Stomach (tissue), 9 donors: Measurements from ENCODE around the gene GARS1. TPM values are rescaled to one million over a fixed set of nuclear protein-coding genes. Genes with fewer than 3 reads are reported as not detected.

Source experiments
- DNase-seq, 2 donors: peaks; one replicate each; pipeline versions ENCODE4 v3.0.0 to v3.0.0-alpha.2; 2013 to 2019
- H3K27ac ChIP-seq, 5 donors: fragments of 200-600 bp in 4 of 5; sonication (generic) in 4 of 5; one replicate each; pipeline ENCODE4 v1.5.1; 2013 to 2019; ENCODE audit warnings: mild to moderate bottlenecking in 1 of 5, moderate library complexity in 1 of 5
- H3K27me3 ChIP-seq, 3 donors: fragments of 200-600 bp; sonication (generic); one replicate each; pipeline ENCODE4 v1.5.1; 2017 to 2019; ENCODE audit warnings: mixed run types in 1 of 3
- H3K36me3 ChIP-seq, 4 donors: fragments of 200-600 bp; sonication (generic); 1 replicate in 3 of 4; 2 replicates in 1 of 4; pipeline ENCODE4 v1.5.1; 2016 to 2019
- H3K4me1 ChIP-seq, 4 donors: fragments of 200-600 bp; sonication (generic); one replicate each; pipeline ENCODE4 v1.5.1; 2016 to 2019
- H3K4me3 ChIP-seq, 4 donors: fragments of 200-600 bp; sonication (generic) in 3 of 4; one replicate each; pipeline ENCODE4 v1.5.1; 2016 to 2019; ENCODE audit warnings: mild to moderate bottlenecking in 1 of 4
- H3K9me3 ChIP-seq, 4 donors: fragments of 200-600 bp; sonication (generic); one replicate each; pipeline ENCODE4 v1.5.1; 2016 to 2019
- EP300 ChIP-seq: sonication (generic); formaldehyde crosslinking; IDR thresholded peaks from one replicate; pipeline ENCODE4 v1.6.1; 2017; ENCODE audit warnings: antibody characterized with exemption
- POLR2A ChIP-seq, 4 donors: fragments of 450-650 bp; IDR thresholded peaks; one replicate each; pipeline ENCODE4 v1.6.1; 2016; ENCODE audit warnings: antibody characterized with exemption in 4 of 4, control low read depth in 2 of 4, mild to moderate bottlenecking in 1 of 4, moderate library complexity in 1 of 4
- POLR2AphosphoS5 ChIP-seq, 3 donors: sonication (generic); formaldehyde crosslinking; IDR thresholded peaks; one replicate each; pipeline ENCODE4 v1.6.1; 2016; ENCODE audit warnings: antibody characterized with exemption in 3 of 3
- WGBS, 5 donors: extraction: QIAGEN DNeasy Blood & Tissue Kit in 3 of 5; methylation state at CpG; one replicate each; pipeline versions ENCODE4 v1.1.5 to v1.1.7; 2013 to 2018; 5-methylcytosine and 5-hydroxymethylcytosine counted together
- intact Hi-C: fragments of 100-400 bp; cut with DNase I; formaldehyde crosslinking; loops from one replicate; pipeline ENCODE4 v1.15.1; 2023; ENCODE audit warnings: low total_unique reads
- polyA plus RNA-seq, 3 donors: library from polyadenylated mRNA; stranded (reverse); fragments of 200-250 nt; gene quantifications; one replicate each; pipeline ENCODE4 v1.2.3, GENCODE V29; 2013
- total RNA-seq, 5 donors: library from RNA; depleted of rRNA; stranded (reverse); fragments of >200 nt; gene quantifications; one replicate each; pipeline versions ENCODE4 v1.1.0 to v1.2.3, GENCODE V29; 2014 to 2016
- TF ChIP-seq, protein P1 (sequence below), 7 experiments: fragments of 450-650 bp in 4 of 7; fragments of 200-600 bp in 3 of 7; sonication (generic) in 3 of 7; IDR thresholded peaks; one replicate each; pipeline ENCODE4 v1.5.1; 2016 to 2019; ENCODE audit warnings: antibody characterized with exemption in 7 of 7, control low read depth in 2 of 7, mild to moderate bottlenecking in 1 of 7
- donor health status: healthy with polysubstance abuse.
- donor health status: Bipolar disorder and iron deficiency.
- donor health status: healthy.

Gene GARS1
- total and polyA plus RNA-seq, 8 donors: 37.5 to 124 (median 74.8) TPM

DNA sequence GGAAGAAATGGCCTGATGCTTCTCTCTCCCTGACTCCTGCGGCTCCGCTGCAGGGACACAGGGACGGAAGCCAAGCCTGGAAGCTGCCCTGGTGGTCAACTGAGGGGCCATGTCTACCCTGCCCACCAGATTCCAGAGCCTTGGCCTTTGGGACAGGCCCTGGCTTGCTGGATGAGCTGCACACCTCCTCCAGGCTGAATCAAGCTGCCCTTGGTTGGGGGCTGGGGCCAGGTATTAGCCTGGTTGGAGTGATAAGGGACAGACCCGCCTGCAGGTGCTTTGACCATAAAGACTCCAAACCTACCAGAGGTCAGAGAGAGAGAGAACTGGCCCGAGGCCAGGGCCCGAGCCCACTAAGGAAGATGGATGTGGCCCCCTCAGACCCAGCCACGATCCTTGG lies 57.5 kb downstream of the GARS1 start:
- intact Hi-C loops: no loop called here
- 63 to 91% (median 85%) methylated on average over 6 to 7 of the region's 7 CpGs for WGBS, 5 donors

DNA sequence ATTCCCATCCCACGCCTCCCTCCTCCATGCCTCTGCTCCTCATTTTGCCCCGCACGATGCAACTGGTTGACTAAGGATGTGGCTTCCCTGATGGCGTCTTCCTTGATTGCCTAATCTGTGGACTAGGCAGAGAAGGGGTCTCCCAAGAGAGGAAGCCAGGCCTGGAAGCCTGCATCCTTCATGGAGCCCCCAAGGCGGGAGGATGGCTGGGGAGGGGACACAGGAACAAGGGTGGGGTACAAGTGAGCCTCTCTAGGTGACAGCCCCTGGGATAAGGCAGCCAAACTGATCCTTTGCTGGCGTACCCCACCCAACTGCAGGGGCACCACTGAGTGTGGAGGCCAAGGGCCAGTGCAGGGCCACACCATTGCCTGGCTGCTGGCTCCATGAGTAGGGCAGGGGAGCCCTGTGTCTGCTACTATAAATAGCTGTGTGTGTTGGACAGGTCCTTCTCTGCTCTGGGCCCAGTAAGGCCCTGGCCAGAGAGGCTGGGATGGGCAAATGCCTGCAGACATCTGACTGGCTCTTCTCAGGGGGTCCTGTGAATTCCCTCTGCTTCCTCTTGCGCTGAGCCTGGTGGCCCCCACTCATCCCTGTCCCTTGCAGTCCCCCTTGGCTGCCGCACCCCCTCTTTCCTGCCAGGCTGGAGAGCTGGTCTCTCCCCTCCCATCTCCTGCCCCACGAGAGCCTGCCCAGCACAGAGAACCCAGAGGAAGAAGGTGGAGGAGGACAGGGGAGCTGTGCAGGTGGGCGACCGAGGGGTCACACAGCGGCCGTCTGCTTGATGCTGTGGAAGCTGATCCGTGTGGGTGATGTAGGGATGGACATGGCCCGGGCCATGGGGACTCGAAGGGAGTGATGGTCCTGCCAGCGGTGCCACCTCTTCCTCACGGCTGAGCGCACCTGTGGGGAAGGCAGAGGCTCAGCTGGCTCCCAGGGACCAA lies 58.3 kb downstream of the GARS1 start:
- no peak overlapping the region for H3K27ac ChIP-seq
- intact Hi-C loops: no loop called here
- TF ChIP-seq POLR2A (IDR thresholded peaks at IDR 0.05) (no peak), POLR2AphosphoS5 (IDR thresholded peaks at IDR 0.05) (no peak), EP300 (no peak)
- TF ChIP-seq, protein P1, sequence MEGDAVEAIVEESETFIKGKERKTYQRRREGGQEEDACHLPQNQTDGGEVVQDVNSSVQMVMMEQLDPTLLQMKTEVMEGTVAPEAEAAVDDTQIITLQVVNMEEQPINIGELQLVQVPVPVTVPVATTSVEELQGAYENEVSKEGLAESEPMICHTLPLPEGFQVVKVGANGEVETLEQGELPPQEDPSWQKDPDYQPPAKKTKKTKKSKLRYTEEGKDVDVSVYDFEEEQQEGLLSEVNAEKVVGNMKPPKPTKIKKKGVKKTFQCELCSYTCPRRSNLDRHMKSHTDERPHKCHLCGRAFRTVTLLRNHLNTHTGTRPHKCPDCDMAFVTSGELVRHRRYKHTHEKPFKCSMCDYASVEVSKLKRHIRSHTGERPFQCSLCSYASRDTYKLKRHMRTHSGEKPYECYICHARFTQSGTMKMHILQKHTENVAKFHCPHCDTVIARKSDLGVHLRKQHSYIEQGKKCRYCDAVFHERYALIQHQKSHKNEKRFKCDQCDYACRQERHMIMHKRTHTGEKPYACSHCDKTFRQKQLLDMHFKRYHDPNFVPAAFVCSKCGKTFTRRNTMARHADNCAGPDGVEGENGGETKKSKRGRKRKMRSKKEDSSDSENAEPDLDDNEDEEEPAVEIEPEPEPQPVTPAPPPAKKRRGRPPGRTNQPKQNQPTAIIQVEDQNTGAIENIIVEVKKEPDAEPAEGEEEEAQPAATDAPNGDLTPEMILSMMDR (IDR thresholded peaks at IDR 0.05): no peak
- no peaks in the 10 kb centered on the region for H3K27me3 ChIP-seq
- no peak for DNase-seq
- H3K36me3 ChIP-seq: no peaks in the 10 kb centered on the region
- H3K4me1 ChIP-seq: no peaks in the 10 kb centered on the region
- H3K9me3 ChIP-seq: no peaks in the 10 kb centered on the region
- H3K4me3 ChIP-seq: no peak overlapping the region
- 88 to 94% (median 93%) methylated on average over 17 to 19 of the region's 19 CpGs for WGBS, 5 donors

More for the DNA sequence above, 57.5 kb downstream of the GARS1 start:
- Histone ChIP-seq H3K4me1 (no peaks in the 10 kb centered on the region), H3K36me3 (no peaks in the 10 kb centered on the region), H3K4me3 (no peak overlapping the region), H3K27ac (no peak overlapping the region), H3K9me3 (no peaks in the 10 kb centered on the region), H3K27me3 (no peaks in the 10 kb centered on the region)
- DNase-seq: no peak
- TF ChIP-seq, protein P1 (IDR thresholded peaks at IDR 0.05): no peak
- no peak for TF ChIP-seq EP300
- no peak for TF ChIP-seq POLR2A (IDR thresholded peaks at IDR 0.05)
- TF ChIP-seq POLR2AphosphoS5 (IDR thresholded peaks at IDR 0.05): no peak

DNA sequence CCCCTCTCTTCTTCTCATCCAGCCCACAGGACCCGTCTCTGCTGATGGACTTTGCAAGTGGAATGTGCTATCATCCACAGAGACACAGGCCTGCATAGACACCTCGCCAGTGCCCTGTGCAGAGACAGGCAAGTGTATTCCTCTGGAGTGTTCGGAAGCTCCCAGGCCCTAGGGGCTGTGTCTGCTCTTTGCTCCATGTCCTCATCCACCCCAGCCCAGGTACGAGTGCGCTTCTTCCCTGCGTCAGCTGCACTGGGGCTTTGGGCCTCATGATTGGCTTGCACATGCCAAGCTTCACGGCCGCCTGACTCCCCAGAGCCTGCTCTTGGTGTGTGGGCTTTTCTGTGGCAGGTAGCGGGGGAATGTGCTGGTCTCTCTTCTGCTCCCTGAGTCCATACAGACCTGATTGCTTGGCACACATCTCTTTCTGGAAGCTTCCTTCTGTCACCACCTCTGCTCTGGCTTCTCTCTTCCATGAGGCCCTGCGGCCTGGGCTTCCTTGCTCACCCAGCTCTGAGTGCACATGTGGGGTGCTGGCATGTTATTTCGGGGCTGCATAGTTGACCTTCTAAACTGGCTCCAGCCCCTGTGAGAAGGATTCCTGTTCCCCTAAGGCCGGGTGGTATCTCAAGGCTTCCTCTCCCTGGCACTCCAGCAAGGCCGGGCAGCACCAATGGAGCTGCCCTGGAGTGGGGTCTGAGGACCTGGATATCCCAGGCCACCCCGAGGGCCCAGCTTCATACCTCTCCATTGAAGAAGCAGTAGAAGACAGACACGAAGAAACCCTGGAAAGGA lies 59.8 kb downstream of the GARS1 start:
- H3K4me1 ChIP-seq: no peaks in the 10 kb centered on the region
- H3K27ac ChIP-seq: no peak overlapping the region
- no peaks in the 10 kb centered on the region for H3K9me3 ChIP-seq
- 91 to 96% (median 93%) methylated on average over 15 of the region's 15 CpGs for WGBS, 5 donors
- no peaks in the 10 kb centered on the region for H3K27me3 ChIP-seq
- H3K36me3 ChIP-seq: no peaks in the 10 kb centered on the region
- H3K4me3 ChIP-seq: no peak overlapping the region
- TF ChIP-seq, protein P1 (IDR thresholded peaks at IDR 0.05): no peak
- TF ChIP-seq POLR2AphosphoS5 (IDR thresholded peaks at IDR 0.05) (no peak), POLR2A (IDR thresholded peaks at IDR 0.05) (no peak), EP300 (no peak)
- intact Hi-C loops: no loop called here
- peak in 1 of 2 donors; percentile 17 for DNase-seq
